Globus pallidus (tissue), 1 donor: ENCODE data around the gene SQSTM1.
"Not testable (repeated sequence)": the region's sequence is repeated elsewhere in the genome, so short reads cannot be mapped to it uniquely, and the experiment has no call there.

Source experiments
- DNase-seq: peaks from one replicate; pipeline ENCODE4 v3.0.0-alpha.2; 2015; ENCODE audit warnings: low spot score

SQSTM1 gene

GRCh38 chr5:179858586-179859427, 38.1 kb downstream of the SQSTM1 start, which contains the start of gene MRNIP:
MRNIP (minus strand) TSS chr5:179858817; CDS start chr5:179858796, 21 bp downstream.
- peak; percentile 96 for DNase-seq

- DNase-seq = no peak
Measured at GRCh38 chr5:179860301-179860700, 39.6 kb downstream of the SQSTM1 start.

- DNase-seq = no peak
Measured at GRCh38 chr5:179862296-179862695, 41.6 kb downstream of the SQSTM1 start.

GRCh38 chr5:179862891-179863290, 42.2 kb downstream of the SQSTM1 start:
- DNase-seq = no peak

- DNase-seq = no peak
Measured at GRCh38 chr5:179863449-179864085, 42.9 kb downstream of the SQSTM1 start.

GRCh38 chr5:179864686-179865085, 44.0 kb downstream of the SQSTM1 start:
- no peak for DNase-seq

GRCh38 chr5:179865491-179866240, 45.0 kb downstream of the SQSTM1 start:
- DNase-seq = peak; percentile 74

- no peak for DNase-seq
Measured at GRCh38 chr5:179866241-179867078, 45.8 kb downstream of the SQSTM1 start.

GRCh38 chr5:179867079-179867465, 46.4 kb downstream of the SQSTM1 start:
- no peak for DNase-seq

- no peak for DNase-seq
Measured at GRCh38 chr5:179867476-179867875, 46.8 kb downstream of the SQSTM1 start.

- DNase-seq = no peak
Measured at GRCh38 chr5:179868541-179868940, 47.8 kb downstream of the SQSTM1 start.

GRCh38 chr5:179869101-179869500, 48.4 kb downstream of the SQSTM1 start:
- no peak for DNase-seq

GRCh38 chr5:179869641-179870402, 49.1 kb downstream of the SQSTM1 start:
- DNase-seq = no peak

GRCh38 chr5:179870403-179870903, 49.7 kb downstream of the SQSTM1 start:
- DNase-seq = peak; percentile 37

GRCh38 chr5:179870952-179871351, 50.2 kb downstream of the SQSTM1 start:
- no peak for DNase-seq

- DNase-seq = not testable (repeated sequence)
Measured at GRCh38 chr5:179871533-179871932, 50.8 kb downstream of the SQSTM1 start.

GRCh38 chr5:179872055-179872827, 51.5 kb downstream of the SQSTM1 start:
- no peak for DNase-seq

- no peak for DNase-seq
Measured at GRCh38 chr5:179872828-179873575, 52.3 kb downstream of the SQSTM1 start.

GRCh38 chr5:179873588-179874110, 52.9 kb downstream of the SQSTM1 start:
- no peak for DNase-seq
